BE2C (cell line): ENCODE measurements around the gene MYLK.

Experiments used
- DNase-seq: peaks from one replicate; pipeline ENCODE4 v3.0.0-alpha.2; 2020
- H3K27me3 ChIP-seq: fragments of 250-450 bp; sonication (Bioruptor Pico); 2 replicates; pipeline ENCODE4 v1.5.1; 2020; ENCODE audit warnings: mild to moderate bottlenecking
- H3K36me3 ChIP-seq: fragments of 250-450 bp; sonication (Bioruptor Pico); 2 replicates; pipeline ENCODE4 v1.5.1; 2020; ENCODE audit warnings: mild to moderate bottlenecking
- H3K4me1 ChIP-seq: fragments of 250-450 bp; sonication (Bioruptor Pico); 2 replicates; pipeline ENCODE4 v1.5.1; 2020
- H3K4me3 ChIP-seq: 2 replicates; pipeline ENCODE4 v1.5.1; 2011; ENCODE audit warnings: low read depth, low read length
- H3K9me3 ChIP-seq: fragments of 250-450 bp; sonication (Bioruptor Pico); 2 replicates; pipeline ENCODE4 v1.5.1; 2020
- CTCF ChIP-seq: IDR thresholded peaks from 2 replicates; pipeline ENCODE4 v1.5.1; 2012; ENCODE audit warnings: mild to moderate bottlenecking, low read depth, low read length

Gene MYLK

GRCh38 chr3:123766193-123767008, 117.7 kb downstream of the MYLK start:
- no peak overlapping the region for H3K4me3 ChIP-seq
- no peak for TF ChIP-seq CTCF
- no peaks in the 10 kb centered on the region for H3K4me1 ChIP-seq
- H3K27me3 ChIP-seq = no peaks in the 10 kb centered on the region
- no peaks in the 10 kb centered on the region for H3K9me3 ChIP-seq
- H3K36me3 ChIP-seq = no peaks in the 10 kb centered on the region
- DNase-seq = no peak

- TF ChIP-seq CTCF = no peak
- no peaks in the 10 kb centered on the region for H3K9me3 ChIP-seq
- no peaks in the 10 kb centered on the region for H3K4me1 ChIP-seq
- no peak overlapping the region for H3K4me3 ChIP-seq
- no peak for DNase-seq
- H3K36me3 ChIP-seq = no peaks in the 10 kb centered on the region
- no peaks in the 10 kb centered on the region for H3K27me3 ChIP-seq
These were observed 118.5 kb downstream of the MYLK start for GRCh38 chr3:123765475-123766128.

GRCh38 chr3:123764647-123765046, 119.5 kb downstream of the MYLK start:
- Histone ChIP-seq H3K9me3 (no peaks in the 10 kb centered on the region), H3K27me3 (no peaks in the 10 kb centered on the region), H3K36me3 (no peaks in the 10 kb centered on the region), H3K4me3 (no peak overlapping the region), H3K4me1 (no peaks in the 10 kb centered on the region)
- TF ChIP-seq CTCF = no peak
- DNase-seq = no peak

GRCh38 chr3:123762805-123763204, 121.3 kb downstream of the MYLK start:
- Histone ChIP-seq H3K9me3 (no peaks in the 10 kb centered on the region), H3K27me3 (no peaks in the 10 kb centered on the region), H3K4me3 (no peak overlapping the region), H3K4me1 (no peaks in the 10 kb centered on the region), H3K36me3 (no peaks in the 10 kb centered on the region)
- DNase-seq = no peak
- TF ChIP-seq CTCF = no peak

GRCh38 chr3:123760817-123761216, 123.3 kb downstream of the MYLK start:
- Histone ChIP-seq H3K27me3 (no peaks in the 10 kb centered on the region), H3K36me3 (no peaks in the 10 kb centered on the region), H3K9me3 (no peaks in the 10 kb centered on the region), H3K4me3 (no peak overlapping the region), H3K4me1 (no peaks in the 10 kb centered on the region)
- DNase-seq = no peak
- TF ChIP-seq CTCF = no peak

- no peak for TF ChIP-seq CTCF
- no peaks in the 10 kb centered on the region for H3K9me3 ChIP-seq
- no peak overlapping the region for H3K4me3 ChIP-seq
- H3K27me3 ChIP-seq = no peaks in the 10 kb centered on the region
- DNase-seq = no peak
- no peaks in the 10 kb centered on the region for H3K4me1 ChIP-seq
- no peaks in the 10 kb centered on the region for H3K36me3 ChIP-seq
These were observed 124.3 kb downstream of the MYLK start for GRCh38 chr3:123759871-123760270.
